LHCN-M2 (cell line): Measurements from ENCODE around the gene ADM. TPM values are rescaled to one million over a fixed set of nuclear protein-coding genes. Genes with fewer than 3 reads are reported as not detected.
"Not testable (repeated sequence)": the region's sequence is repeated elsewhere in the genome, so short reads cannot be mapped to it uniquely, and the experiment has no call there.

ENCODE experiments used
- DNase-seq: peaks from one replicate; pipeline ENCODE4 v3.0.0-alpha.2; 2012; ENCODE audit warnings: low read depth
- polyA plus RNA-seq: library from polyadenylated mRNA; unstranded; fragments of >200 nt; gene quantifications from one replicate; pipeline ENCODE4 v1.2.1, GENCODE V29; 2012; ENCODE audit warnings: missing spikeins
- total RNA-seq: library from RNA; depleted of rRNA; stranded (reverse); fragments of >200 nt; gene quantifications from 2 replicates; pipeline ENCODE4 v1.2.3, GENCODE V29; 2014; rRNA removed

Gene ADM, protein sequence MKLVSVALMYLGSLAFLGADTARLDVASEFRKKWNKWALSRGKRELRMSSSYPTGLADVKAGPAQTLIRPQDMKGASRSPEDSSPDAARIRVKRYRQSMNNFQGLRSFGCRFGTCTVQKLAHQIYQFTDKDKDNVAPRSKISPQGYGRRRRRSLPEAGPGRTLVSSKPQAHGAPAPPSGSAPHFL
- 160 and 164 TPM in 2 replicates for total RNA-seq
- polyA plus RNA-seq = 146 TPM

DNA sequence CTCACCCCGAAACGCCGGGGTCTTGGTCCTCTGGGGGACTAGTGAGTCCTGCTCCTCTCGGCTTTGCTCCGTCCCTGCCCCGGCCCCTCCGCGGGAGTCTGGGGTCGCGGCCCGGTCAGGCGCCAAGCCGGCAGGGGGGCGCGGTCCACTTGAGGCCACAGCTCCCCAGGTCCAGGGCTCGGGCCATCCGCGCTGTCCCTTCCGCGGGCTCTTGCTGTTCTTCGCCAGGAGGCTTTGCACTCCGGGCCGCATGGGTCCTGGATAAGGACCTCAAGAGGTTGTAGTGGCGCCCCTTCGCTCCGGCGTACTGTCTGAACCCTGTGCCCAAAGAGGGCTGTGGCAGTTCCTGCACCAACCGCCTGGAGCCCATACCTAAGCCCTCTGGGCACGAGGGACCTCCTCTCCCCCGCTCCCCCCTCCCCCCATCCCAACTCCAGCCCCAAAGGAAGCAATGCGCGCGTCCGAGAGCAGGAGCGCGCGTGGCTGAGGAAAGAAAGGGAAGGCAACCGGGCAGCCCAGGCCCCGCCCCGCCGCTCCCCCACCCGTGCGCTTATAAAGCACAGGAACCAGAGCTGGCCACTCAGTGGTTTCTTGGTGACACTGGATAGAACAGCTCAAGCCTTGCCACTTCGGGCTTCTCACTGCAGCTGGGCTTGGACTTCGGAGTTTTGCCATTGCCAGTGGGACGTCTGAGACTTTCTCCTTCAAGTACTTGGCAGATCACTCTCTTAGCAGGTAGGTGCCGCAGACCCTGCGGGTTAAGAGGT, at the start of gene ADM:
TSS of gene ADM (plus strand) at position 579 of the 767 bp plus-strand sequence. CDS start 628 bp downstream, outside the sequence.
- peak; percentile 97 for DNase-seq

DNA sequence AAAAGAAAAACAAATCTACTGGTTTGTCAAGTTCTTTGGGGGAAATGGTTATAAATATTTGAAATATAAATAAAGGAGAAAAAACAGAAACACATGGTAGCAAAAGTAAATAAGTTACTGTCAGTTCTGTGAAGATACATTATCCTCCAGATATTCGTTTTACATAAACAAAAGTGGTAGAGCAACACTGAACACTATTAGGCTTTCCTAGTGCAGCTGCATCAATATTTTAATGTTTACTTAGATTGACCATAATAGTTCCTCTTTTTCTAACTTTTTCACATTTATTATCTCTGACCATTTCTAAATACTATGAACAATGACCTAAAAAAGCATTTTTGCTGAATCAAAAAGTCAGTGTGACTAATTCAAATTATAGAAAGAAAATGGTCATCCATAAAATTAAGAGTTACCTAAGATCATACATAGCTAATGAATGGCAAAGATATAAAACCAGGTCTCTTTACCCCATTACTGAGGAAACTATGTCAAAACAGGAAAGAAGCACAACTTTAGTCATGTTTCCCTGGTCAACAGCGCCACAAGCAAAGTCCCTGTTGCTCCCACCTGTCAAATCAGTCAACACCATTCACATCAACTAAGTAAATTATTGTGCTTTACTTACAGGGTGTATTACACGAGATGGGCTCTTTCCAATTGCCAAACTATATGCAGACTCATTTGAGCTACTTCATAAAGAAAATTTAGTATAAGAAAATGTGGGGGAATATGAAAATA, 49.3 kb upstream of the ADM start:
- DNase-seq = peak; percentile 86

DNA sequence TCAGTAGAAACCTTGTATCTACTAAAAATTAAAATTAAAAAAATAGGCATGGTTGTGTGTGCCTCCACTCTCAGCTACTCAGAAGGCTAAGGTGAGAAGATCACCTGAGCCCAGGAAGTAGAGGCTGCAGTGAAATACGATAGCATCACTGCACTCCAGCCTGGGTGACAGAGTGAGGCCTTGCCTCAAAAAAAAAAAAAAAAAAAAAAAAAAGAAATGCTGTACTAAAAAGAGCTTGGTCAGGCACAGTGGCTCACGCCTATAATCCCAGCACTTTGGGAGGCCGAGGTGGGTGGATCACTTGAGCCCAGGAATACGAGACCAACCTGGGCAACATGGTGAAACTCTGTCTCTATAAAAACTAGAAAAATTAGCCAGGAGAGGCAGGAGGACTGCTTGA, 47.4 kb upstream of the ADM start:
- no peak for DNase-seq

DNA sequence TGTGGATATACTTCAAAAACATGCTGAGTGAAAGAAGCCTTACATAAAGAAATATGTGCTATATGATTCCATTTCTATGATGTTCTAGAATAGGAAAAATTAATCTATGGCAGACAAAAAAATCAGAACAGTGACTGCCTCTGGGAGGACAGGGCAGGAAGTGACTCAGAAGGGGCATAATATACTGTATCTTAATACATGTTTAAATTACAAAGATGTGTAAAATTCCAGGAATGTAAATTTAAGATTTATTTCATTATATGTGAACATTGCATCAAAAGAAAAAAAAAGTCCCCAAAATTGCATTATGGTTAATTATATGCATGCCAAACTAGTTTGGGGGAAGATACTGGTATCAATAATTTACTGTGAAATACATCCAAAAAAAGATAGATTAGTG, 43.1 kb upstream of the ADM start:
- no peak for DNase-seq

DNA sequence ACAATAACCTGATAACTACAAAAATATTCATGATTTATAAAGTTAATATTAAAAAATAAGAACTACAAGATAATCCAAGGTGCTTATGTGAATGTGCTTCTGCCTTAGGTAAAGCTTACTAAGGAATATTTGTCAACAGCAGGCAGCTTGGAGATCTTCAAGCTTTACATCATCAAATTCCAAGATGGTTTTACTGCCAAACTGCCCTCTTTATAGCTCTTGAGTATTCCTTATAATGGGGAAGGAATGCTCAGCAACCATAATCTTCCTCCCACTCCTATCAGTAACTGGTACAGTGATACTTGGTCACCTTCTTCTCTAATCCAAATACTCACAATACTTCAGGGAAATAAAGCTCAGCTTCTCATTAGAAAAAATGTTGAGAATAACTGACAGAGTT, 40.9 kb upstream of the ADM start:
- DNase-seq = no peak

DNA sequence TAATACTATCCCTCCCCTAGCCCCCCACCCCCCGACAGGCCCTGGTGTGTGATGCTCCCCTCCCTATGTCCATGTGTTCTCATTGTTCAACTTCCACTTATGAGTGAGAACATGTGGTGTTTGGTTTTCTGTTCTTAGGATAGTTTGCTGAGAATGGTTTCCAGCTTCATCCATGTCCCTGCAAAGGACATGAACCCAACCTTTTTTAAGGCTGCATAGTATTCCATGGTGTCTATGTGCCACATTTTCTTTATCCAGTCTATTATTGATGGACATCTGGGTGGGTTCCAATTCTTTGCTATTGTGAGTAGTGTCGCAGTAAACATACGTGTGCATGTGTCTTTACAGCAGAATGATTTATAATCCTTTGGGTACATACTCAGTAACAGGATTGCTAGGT, 40.2 kb upstream of the ADM start:
- not testable (repeated sequence) for DNase-seq

DNA sequence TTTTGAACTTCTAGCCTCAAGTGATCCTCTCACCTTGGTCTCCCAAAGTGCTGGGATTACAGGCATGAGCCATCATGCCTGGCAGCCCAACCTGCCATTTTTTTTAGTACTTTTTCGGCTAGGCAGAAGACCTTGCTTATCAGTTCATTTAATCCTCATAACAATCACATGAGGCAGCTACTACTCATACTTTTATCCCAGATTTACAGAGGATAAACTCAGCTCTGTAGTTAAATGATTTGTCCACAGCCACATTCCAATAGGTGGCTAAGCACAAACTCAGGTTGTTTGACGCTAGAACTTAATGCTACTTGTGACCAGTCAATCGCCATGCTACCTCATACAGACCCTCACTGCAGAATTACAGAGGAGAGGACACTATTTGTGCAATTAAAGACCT, 38.9 kb upstream of the ADM start:
- DNase-seq = no peak

DNA sequence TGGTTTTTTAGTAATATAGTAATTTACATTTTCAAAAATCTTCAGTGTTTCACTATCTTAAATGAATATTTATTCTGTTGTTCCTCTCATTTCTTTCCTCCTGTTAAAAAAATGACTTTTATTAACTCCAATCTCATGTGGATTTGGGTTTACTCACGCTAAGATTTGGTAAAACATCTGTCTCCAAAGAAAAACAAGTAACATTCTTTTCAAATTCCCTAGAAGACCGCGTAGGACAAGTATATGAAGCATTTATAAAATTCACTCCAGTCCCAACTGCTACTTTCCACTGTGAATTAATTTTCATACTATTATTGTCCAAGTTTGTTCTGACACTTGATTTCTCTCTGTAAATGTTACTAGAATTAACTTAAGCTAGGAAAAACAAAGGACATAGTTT, 37.1 kb upstream of the ADM start:
- DNase-seq = peak; percentile 35

DNA sequence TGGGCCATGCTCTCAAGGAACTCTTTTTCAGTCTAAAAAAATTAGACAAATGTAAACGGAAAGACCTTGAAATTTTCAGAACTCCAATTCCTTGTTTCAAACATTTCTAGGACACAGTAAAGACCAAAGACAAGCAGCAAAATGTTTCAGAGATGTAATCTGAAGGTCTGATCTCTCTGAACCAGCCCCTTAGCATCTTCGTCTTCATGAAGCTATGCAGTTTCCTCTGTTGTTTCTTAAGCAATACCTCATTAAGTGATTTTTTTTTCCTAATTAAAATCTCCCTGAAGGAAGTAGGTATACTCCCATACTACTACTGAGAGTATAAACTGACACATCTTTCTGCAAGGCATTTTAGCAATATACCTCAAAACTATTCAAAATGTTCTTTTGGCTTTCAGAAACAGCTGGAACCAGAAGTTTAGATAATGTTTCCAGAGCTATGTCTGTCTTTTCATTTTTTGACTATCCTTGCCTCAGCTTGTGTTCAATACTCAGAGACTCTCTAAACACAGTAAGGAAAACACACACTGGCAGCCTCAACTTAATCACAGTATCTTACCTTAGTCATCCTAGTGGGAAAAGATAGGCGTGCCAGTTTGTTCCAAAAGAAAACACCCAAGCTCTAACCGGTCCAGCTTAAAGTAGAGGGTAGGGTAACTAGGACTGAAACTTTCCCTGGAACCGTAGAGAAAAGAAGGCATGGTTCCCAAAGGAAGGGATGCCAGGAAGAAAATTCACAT, 36.0 kb upstream of the ADM start:
- DNase-seq = peak; percentile 47

DNA sequence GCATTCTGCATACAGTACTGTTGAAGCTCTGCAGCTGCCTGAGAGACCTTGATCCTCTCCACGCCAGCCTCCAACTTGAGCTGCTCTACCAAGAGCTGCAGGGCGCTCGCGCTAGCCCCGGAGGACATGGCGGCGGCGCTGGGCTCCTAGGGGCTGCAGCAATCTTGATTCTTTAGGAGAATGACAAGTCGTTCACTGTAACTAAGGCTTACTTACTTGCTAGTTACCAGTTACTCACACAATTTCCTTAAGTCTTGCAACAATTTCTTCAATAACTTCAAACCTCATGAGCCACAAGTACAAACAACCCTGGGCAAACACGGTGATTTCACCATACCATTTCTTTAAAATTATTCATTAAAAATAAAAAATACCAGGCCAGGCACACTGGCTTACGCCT, 32.7 kb upstream of the ADM start:
- no peak for DNase-seq

DNA sequence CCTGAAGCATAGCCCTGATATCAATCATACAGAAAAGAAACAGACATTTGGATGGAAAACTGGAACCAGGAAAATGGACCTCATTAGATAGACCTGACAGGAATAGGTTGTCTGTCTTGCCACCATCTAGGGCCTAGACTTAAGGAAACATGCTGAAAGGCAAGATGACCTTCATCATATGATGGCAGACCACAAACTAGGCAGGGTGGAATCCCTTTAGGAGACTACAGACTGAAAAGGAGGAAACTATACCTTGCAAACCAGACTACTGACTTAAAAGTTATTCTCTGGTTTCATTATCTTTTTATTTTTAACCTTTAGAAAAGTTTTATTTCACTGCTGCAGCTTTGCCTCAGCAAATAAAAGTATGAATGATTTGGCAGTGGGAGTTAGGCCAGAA, 31.1 kb upstream of the ADM start:
- no peak for DNase-seq

DNA sequence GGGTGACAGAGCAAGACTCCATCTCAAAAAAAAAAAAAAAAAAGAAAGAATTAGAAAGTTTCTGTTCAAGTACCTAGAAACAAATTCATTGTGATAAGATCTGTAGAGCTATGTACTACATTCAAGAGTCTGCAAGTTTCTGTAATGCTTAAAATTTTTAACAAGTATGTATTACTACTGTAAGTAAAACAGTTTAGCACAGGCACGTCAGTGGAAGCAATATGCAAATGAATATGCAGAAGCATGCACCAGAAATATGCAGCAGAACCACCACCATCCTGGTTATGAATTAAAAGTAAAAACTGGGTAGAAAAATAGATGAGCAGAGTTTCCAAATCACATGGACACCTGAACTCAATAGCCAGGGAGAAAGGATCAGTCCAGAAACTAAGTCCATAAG, 30.1 kb upstream of the ADM start:
- DNase-seq = no peak

DNA sequence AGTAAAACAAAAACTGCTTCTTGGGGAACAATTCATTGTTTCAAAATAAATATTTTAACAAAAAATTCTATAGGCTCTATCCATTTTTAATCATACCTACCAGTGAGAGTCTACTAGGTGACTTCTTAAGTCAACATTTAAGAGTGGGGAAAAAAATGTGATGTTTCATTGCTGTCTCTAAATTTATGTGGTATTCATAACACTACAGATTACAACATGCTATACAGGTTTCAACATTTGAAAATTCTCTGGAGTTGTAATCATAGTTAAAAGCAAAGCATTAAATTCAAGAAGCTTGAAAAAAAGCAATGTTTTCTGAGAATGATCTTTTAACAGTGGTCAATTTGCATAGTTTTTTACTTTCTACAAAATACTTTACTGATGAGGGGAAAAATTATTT, 29.2 kb upstream of the ADM start:
- DNase-seq = no peak

DNA sequence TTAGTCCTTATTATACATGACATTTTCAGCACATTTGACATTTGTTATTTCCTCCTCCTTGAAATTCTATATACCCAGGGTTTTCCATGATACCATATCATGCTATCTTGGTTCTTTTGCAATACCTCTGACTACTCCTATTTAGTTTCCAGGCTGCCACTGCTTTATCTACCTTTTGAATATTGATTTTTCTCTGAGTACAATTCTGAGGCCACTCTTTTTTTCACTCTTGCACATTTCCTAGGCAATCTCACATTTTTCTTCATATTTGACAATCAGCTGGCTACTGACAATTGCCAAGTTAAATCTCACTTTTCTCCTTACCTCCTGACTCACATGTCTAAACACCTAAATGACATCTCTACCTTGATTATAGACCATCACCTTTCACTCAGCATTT, 22.8 kb upstream of the ADM start:
- no peak for DNase-seq

DNA sequence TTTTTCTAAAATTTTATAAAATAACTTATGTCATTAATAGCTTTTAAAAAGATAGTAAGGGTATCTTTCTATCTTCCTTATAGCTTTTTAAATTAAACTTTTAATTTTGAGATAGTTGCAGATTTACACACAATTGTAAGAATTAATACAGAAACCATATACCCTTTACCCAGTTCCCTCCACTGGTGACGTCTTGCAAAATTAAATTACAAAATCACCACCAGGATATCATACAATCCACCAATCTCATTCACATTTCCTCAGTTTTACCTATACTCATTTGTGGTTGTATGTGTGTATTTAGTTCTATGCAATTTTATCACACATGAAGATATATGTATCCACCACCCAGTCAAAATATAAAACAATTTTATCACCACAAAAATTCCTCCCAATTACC, 20.9 kb upstream of the ADM start:
- no peak for DNase-seq

DNA sequence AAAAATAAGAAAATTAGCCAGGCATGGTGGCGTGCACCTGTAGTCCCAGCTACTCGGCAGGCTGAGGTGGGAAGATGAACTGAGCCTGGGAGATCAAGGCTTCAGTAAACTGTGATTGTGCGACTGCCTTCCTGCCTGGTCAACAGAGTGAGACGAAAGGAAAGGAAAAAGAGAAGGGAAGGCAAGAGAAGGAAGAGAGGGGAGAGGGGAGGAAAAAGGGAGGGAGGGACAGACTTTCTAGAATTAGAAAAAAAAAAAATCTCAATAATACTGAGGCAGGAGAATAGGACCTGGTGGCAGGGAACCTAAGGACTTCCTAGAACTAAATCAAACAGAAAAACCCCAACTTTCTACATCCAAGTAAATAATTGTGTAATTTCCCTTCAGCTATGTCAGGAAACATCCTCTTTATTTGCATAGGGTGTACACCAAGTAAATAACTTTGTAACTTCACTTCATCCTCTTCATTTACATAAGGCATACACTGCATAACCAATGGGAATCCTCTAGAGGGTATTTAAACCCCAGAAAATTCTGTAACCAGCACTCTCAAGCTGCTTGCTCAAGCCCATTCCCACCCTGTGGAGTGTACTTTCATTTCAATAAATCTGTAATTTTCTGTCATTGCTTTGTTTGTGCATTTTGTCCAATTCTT, 19.6 kb upstream of the ADM start:
- no peak for DNase-seq

DNA sequence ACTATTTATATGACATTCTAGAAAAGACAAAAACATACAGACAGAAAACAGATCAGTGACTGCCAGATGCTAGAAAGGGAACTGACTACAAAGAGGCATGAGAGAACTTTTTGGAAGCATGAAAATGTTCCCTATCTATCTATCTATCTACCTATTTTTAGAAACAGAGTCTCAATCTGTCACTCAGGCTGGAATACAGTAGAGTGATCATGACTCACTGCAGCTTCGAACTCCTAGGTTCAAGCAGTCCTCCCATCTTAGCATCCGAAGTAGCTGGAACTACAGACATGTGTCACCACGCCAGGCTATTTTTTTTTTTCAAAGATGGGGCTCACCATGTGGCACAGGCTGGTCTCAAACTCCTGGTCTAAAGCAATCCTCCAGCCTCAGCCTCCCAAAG, 17.7 kb upstream of the ADM start:
- peak; percentile 51 for DNase-seq

DNA sequence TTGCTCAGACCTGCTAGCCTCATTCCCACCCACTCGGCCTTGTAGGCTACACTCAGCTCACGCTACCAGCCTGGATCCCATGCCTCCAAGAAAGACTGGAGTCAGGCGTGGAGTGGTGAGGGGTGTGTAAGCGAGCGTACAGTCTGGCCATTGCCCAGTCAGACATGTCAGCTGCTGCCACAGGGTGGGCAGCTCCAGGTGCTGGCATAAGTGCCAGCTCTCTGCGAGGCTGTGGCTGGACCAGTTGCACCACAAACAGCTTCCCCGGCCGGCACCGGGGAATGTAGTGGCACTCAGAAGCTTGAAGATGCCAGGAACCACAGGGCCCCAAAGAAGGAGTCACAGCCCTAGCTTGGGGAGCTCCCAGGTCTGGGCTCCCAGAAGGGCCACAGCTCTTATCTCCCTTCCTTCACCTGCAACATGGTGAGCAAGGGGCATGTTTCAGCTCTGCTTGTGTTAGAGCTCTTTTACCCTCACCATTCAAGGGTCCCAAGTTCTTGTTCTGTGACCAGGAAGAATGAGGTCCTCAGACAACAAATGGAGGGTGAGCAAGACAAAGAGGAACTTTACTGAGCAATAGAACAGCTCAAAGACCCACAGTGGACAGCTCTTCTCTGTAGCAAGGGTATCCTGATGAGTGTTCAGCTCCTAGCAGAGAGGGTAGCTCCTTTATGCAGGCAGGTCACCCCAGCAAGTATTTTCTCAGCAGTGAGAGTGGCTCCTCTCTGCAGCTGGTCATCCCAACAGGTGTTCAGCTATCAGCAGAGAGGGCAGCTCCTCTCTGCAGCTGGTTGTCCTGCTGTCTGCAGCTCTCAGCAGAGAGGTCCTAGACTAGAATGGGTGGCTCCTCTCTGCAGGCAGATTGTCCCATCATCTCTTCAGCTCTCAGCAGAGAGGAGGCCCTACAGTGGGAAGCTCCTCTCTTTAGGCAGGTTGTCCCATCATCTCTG, 16.8 kb upstream of the ADM start:
- peak; percentile 61 for DNase-seq

DNA sequence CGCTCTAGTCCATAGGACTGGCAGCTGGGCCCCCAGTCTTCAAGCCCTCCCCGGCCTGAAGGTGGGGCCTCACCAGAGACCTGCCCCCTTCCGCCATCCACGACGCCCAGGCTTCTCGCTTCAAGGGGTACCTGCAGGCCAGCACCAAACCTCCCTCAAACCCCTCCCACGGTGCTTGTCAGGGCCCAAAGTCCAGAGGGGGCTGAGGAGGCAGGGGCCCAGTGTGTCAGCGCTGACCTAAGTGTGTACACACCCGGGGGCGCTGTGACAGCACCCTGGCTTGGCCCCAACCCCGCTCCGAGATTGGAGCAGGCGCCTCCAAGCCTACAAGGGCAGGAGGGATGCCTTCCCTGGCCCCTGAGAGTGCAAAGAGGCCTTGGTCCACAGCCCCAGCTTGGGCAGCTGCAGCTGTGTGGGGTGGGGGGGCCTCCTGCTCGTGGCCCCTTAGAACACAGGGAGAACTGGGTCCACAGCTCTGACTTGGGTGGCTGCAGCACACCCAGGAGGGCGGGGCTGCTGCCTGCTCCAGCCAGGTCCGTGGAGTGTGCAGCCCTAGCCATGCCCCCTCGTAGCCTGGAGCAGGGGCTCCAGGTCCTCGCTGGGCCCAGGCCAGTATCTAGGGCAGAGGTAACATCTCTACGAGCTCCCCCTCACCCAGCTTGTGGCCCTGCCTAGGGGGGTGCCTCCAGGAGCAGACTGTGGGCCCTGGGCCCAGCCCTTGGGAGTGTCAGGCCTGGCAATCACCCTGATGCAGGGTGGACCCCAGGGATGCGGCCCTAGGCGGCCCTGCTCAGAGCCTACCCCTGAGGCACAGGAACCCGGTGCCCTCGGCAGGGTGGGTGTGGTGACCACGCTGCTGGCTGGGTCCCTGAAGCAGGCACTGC, 15.8 kb upstream of the ADM start:
- no peak for DNase-seq
